Measurements from ENCODE around the gene TBX1. TPM values are rescaled to one million over a fixed set of nuclear protein-coding genes. Genes with fewer than 3 reads are reported as not detected.

The TBX1 gene
- total RNA-seq, 1 experiment from 2014 or later = 12.8 TPM

- CTCF ChIA-PET = interaction anchor here (0.6 to 3.5 kb wide), 4 partner anchors 27 to 445 kb away, joined by 3 to 25 read pairs (median 14); partner anchors contain the start of gene GP1BB
- TF ChIP-seq JAZF1 (CRISPR knock-in tag; IDR thresholded peaks at IDR 0.05) (no peak), HMGXB4 (CRISPR knock-in tag; IDR thresholded peaks at IDR 0.05) (no peak), FOXK1 (CRISPR knock-in tag; IDR thresholded peaks at IDR 0.05) (no peak), E2F5 (CRISPR knock-in tag; IDR thresholded peaks at IDR 0.05) (no peak)
- H3K27ac Mint-ChIP-seq = no peak overlapping the region
- ATAC-seq (no peak), DNase-seq (ENCODE audit: low spot score) (no peak)
- no peak overlapping the region for H3K4me3 Mint-ChIP-seq
- no peaks in the 10 kb centered on the region for H3K9me3 Mint-ChIP-seq
- H3K27me3 Mint-ChIP-seq (ENCODE audit: low read depth) = peaks cover 90% of the 10 kb centered on the region
- H3K4me1 Mint-ChIP-seq = peaks cover 34% of the 10 kb centered on the region
- POLR2A ChIA-PET = interaction anchor here (0.6 kb wide), 1 partner anchor 740 kb away, joined by 3 read pairs; no protein-coding TSS in a partner anchor
- no peaks in the 10 kb centered on the region for H3K36me3 Mint-ChIP-seq
Measured at GRCh38 chr22:19757985-19758895, 2.3 kb upstream of the TBX1 start.

GRCh38 chr22:19758896-19759426 lies 1.6 kb upstream of the TBX1 start:
- no peak for ATAC-seq
- CTCF ChIA-PET = interaction anchor here (0.6 to 2.3 kb wide), 4 partner anchors 13 to 444 kb away, joined by 3 to 18 read pairs (median 6); partner anchors contain the start of gene GP1BB
- Mint-ChIP-seq H3K36me3 (no peaks in the 10 kb centered on the region), H3K27me3 (ENCODE audit: low read depth) (peaks cover 90% of the 10 kb centered on the region), H3K9me3 (no peaks in the 10 kb centered on the region), H3K27ac (no peak overlapping the region), H3K4me3 (no peak overlapping the region), H3K4me1 (peaks cover 34% of the 10 kb centered on the region)
- POLR2A ChIA-PET = no interaction called here
- no peak for DNase-seq (ENCODE audit: low spot score)
- TF ChIP-seq SOX15 (CRISPR knock-in tag; IDR thresholded peaks at IDR 0.05) (no peak), FOXK1 (CRISPR knock-in tag; IDR thresholded peaks at IDR 0.05) (no peak), MLX (CRISPR knock-in tag; IDR thresholded peaks at IDR 0.05) (no peak), ZNF281 (CRISPR knock-in tag; IDR thresholded peaks at IDR 0.05) (no peak), ZNF532 (CRISPR knock-in tag; IDR thresholded peaks at IDR 0.05; ENCODE audit: borderline replicate concordance) (no peak), CREB1 (CRISPR knock-in tag; IDR thresholded peaks at IDR 0.05) (no peak), NFE2L1 (CRISPR knock-in tag; IDR thresholded peaks at IDR 0.05) (no peak), ZNF425 (CRISPR knock-in tag; conservative IDR thresholded peaks at IDR 0.05) (no peak), CREM (CRISPR knock-in tag; IDR thresholded peaks at IDR 0.05) (no peak), ZNF423 (CRISPR knock-in tag; IDR thresholded peaks at IDR 0.05) (no peak), KAT7 (CRISPR knock-in tag; IDR thresholded peaks at IDR 0.05; ENCODE audit: borderline replicate concordance) (no peak), JAZF1 (CRISPR knock-in tag; IDR thresholded peaks at IDR 0.05) (no peak), ZSCAN18 (CRISPR knock-in tag; IDR thresholded peaks at IDR 0.05) (no peak)

Data from WTC11 (cell line).